ENCODE results near the gene MED12L.

Gene MED12L

DNA sequence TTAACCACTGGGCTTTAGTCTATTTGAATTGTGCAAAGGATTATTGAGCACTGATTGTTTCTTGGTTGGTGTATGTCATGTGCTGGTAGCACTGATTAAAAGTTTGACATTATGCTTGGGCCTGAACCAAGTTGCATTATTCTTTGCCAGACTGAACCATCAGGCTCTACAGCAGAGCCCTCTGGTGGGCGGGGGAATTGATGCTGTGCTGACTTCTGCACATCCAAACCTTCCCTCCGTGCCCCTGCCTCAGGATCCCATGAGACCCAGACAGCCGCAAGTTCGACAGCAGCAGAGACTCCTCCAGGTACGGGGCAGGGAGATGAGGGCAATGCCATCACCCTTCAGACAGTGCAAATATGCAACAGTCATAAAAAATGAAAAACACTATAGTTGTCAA, 327.5 kb downstream of the MED12L start:
- no peak overlapping the region for H3K4me3 ChIP-seq (ENCODE audit: low read depth in 1 of 2, low read length in 2 of 2)
- H3K27me3 ChIP-seq (ENCODE audit: low read depth, low read length) = no peaks in the 10 kb centered on the region
- no peaks in the 10 kb centered on the region for H3K36me3 ChIP-seq (ENCODE audit: control insufficient read depth in 1 of 2, insufficient read depth in 2 of 2, low read length in 2 of 2)
- H3K9me3 ChIP-seq (ENCODE audit: control insufficient read depth in 1 of 2, low read length in 2 of 2) = no peaks in the 10 kb centered on the region
- peaks cover 0 to 7% of the 10 kb centered on the region in 2 donors for H3K4me1 ChIP-seq (ENCODE audit: control insufficient read depth in 1 of 2, insufficient read depth in 2 of 2, low read length in 2 of 2)
- H3K27ac ChIP-seq (ENCODE audit: low read length) = no peak overlapping the region

DNA sequence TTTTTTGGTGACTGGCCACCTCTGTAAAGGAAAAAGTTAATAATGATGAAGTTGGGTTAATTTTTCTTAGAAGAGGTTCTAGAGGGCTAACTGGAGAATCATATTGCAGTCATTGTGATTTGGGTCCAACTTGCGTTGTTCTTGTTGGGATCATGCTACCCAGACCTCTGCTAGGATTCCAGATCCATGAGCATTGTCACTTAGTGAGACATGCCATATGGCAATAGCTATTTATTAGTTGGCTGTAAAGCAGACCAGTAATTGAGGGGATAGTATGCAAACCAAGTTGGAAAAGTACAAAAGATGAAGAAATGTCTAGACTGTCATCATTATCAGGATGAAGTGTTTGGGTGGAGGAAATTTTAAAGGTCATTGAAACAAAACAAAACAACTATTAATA, 329.8 kb downstream of the MED12L start:
- Histone ChIP-seq H3K27me3 (ENCODE audit: low read depth, low read length) (no peaks in the 10 kb centered on the region), H3K4me1 (ENCODE audit: control insufficient read depth in 1 of 2, insufficient read depth in 2 of 2, low read length in 2 of 2) (peaks cover 0 to 7% of the 10 kb centered on the region in 2 donors), H3K27ac (ENCODE audit: low read length) (no peak overlapping the region), H3K4me3 (ENCODE audit: low read depth in 1 of 2, low read length in 2 of 2) (no peak overlapping the region), H3K36me3 (ENCODE audit: control insufficient read depth in 1 of 2, insufficient read depth in 2 of 2, low read length in 2 of 2) (no peaks in the 10 kb centered on the region), H3K9me3 (ENCODE audit: control insufficient read depth in 1 of 2, low read length in 2 of 2) (no peaks in the 10 kb centered on the region)

DNA sequence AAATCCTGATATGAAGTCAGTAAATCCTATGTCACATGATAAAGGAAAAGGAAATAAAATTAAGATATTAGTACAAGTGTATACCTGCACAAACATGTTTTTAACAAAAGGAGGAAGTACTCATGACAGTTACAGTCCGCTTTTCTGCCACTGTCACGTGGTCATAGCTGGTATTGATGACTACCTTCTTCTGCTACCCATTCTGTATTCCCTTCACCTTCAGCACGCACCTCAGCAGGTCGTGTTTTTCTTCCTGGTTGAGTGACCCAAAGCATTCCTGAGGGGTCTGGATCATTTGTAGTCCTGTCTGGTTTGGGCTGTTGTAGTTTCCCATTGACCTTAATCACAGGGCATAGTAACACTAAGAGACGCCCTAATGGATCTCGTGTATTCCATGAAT, 334.3 kb downstream of the MED12L start:
- H3K27ac ChIP-seq (ENCODE audit: low read length) = no peak overlapping the region
- H3K4me3 ChIP-seq (ENCODE audit: low read depth in 1 of 2, low read length in 2 of 2) = no peak overlapping the region
- no peaks in the 10 kb centered on the region for H3K4me1 ChIP-seq (ENCODE audit: control insufficient read depth in 1 of 2, insufficient read depth in 2 of 2, low read length in 2 of 2)
- no peaks in the 10 kb centered on the region for H3K9me3 ChIP-seq (ENCODE audit: control insufficient read depth in 1 of 2, low read length in 2 of 2)
- H3K36me3 ChIP-seq (ENCODE audit: control insufficient read depth in 1 of 2, insufficient read depth in 2 of 2, low read length in 2 of 2) = no peaks in the 10 kb centered on the region
- no peaks in the 10 kb centered on the region for H3K27me3 ChIP-seq (ENCODE audit: low read depth, low read length)

DNA sequence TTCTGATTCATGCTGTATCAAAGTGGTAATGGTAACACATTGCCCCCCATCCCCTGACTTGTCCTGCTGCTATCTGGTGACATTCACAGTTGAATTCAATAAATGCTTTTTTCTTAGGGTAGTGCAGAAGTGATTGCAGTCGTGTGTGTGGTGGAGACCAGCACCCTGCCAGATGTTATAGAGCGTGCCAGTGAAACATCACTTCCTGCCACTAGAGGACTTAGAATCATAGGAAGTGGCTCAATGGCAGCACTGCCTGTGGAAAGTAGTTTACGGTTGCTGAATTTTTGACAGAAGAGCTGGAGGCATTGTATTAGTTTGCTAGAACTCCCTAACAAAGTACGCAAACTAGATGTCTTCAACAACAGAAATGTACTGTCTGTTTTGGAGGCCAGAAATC, 336.5 kb downstream of the MED12L start:
- Histone ChIP-seq H3K27me3 (ENCODE audit: low read depth, low read length) (no peaks in the 10 kb centered on the region), H3K36me3 (ENCODE audit: control insufficient read depth in 1 of 2, insufficient read depth in 2 of 2, low read length in 2 of 2) (no peaks in the 10 kb centered on the region), H3K4me3 (ENCODE audit: low read depth in 1 of 2, low read length in 2 of 2) (no peak overlapping the region), H3K4me1 (ENCODE audit: control insufficient read depth in 1 of 2, insufficient read depth in 2 of 2, low read length in 2 of 2) (no peaks in the 10 kb centered on the region), H3K9me3 (ENCODE audit: control insufficient read depth in 1 of 2, low read length in 2 of 2) (no peaks in the 10 kb centered on the region), H3K27ac (ENCODE audit: low read length) (no peak overlapping the region)

DNA sequence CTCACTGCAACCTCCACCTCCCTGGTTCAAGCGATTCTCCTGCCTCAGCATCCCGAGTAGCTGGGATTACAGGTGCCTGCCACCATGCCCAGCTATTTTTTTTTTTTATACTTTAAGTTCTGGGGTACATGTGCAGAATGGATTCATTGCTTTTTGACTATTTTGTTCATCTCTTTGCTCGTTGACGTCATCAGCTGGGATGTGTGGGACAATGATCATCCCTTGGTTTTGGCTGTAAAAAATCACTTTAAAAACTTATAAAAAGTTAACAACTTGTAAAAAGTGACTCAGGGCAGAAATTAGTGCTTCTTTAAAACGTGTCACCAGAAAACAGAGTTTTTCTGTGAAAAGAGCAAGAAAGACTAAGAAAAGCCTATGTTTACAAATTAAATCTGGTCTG, 337.6 kb downstream of the MED12L start:
- H3K27ac ChIP-seq (ENCODE audit: low read length) = no peak overlapping the region
- H3K27me3 ChIP-seq (ENCODE audit: low read depth, low read length) = no peaks in the 10 kb centered on the region
- no peaks in the 10 kb centered on the region for H3K36me3 ChIP-seq (ENCODE audit: control insufficient read depth in 1 of 2, insufficient read depth in 2 of 2, low read length in 2 of 2)
- H3K4me1 ChIP-seq (ENCODE audit: control insufficient read depth in 1 of 2, insufficient read depth in 2 of 2, low read length in 2 of 2) = no peaks in the 10 kb centered on the region
- no peaks in the 10 kb centered on the region for H3K9me3 ChIP-seq (ENCODE audit: control insufficient read depth in 1 of 2, low read length in 2 of 2)
- H3K4me3 ChIP-seq (ENCODE audit: low read depth in 1 of 2, low read length in 2 of 2) = no peak overlapping the region

DNA sequence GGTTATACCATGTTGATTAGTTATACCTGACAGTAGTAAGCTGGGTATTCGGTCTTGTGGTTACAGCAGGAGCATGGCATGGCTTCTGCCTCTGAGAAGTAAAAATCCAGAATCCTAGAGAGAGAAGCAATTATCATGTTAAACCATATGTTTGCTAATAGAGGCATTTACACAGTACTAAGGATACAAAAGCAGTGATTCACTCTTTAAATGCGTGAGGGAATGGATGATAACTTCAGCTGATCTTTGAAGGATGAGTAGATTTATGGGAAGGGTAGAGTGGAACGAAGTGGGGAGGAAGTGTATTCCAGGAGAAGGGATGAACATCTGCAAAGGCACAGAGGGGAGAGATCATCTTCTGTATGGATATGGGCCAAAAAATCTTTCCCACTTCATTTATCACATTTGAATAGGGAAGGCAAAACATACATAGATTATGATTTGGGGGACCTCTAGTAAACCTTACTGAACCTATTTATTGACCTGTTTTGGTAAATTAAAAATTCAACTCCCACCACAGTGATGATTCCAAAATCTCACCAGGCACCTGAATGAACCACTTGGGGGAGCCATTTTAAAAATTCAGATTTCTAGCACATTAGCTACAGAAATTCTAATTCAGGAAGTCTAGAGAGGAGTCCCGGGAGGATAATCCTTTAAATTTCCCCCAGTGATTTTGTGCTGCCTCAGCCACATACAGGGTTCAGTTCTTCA, 340.3 kb downstream of the MED12L start:
- Histone ChIP-seq H3K9me3 (ENCODE audit: control insufficient read depth in 1 of 2, low read length in 2 of 2) (no peaks in the 10 kb centered on the region), H3K27ac (ENCODE audit: low read length) (no peak overlapping the region), H3K4me1 (ENCODE audit: control insufficient read depth in 1 of 2, insufficient read depth in 2 of 2, low read length in 2 of 2) (no peaks in the 10 kb centered on the region), H3K27me3 (ENCODE audit: low read depth, low read length) (no peaks in the 10 kb centered on the region), H3K36me3 (ENCODE audit: control insufficient read depth in 1 of 2, insufficient read depth in 2 of 2, low read length in 2 of 2) (no peaks in the 10 kb centered on the region), H3K4me3 (ENCODE audit: low read depth in 1 of 2, low read length in 2 of 2) (no peak overlapping the region)

DNA sequence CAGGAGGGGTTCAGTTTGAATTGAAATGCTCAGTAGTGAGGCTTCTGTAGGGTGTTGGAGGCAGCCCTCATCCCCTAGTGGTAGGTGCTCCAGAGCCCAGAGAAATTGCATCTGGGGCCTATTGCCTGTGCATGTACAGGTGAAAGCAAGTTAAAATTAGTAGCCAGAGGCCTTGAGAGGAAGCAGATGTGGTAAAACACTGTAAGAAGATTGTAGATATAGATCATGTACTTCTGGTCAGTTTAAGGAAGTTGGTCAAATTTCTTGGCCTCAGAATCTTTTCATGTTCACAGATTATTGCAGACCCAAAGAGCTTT, 340.8 kb downstream of the MED12L start:
- Histone ChIP-seq H3K36me3 (ENCODE audit: control insufficient read depth in 1 of 2, insufficient read depth in 2 of 2, low read length in 2 of 2) (no peaks in the 10 kb centered on the region), H3K4me1 (ENCODE audit: control insufficient read depth in 1 of 2, insufficient read depth in 2 of 2, low read length in 2 of 2) (no peaks in the 10 kb centered on the region), H3K27me3 (ENCODE audit: low read depth, low read length) (no peaks in the 10 kb centered on the region), H3K4me3 (ENCODE audit: low read depth in 1 of 2, low read length in 2 of 2) (no peak overlapping the region), H3K9me3 (ENCODE audit: control insufficient read depth in 1 of 2, low read length in 2 of 2) (no peaks in the 10 kb centered on the region), H3K27ac (ENCODE audit: low read length) (no peak overlapping the region)

DNA sequence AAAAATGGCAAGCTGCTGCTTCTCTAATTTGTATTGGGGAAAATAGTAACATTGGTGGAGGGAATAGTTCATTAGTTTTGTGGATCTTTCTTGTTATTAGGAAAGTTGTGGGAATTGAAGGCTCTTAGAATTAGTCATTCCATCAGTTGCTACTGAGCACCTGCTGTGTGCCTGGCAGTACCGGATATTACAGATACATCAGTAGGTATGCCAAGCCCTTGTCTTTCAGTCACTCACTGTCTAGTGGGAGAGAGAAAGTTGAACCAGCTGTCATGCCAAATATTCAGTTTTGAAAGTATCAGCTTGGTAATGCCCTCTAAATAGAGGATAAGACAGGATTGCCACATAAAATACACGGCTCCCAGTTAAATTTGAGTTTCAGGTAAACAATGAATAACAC, 342.9 kb downstream of the MED12L start:
- Histone ChIP-seq H3K4me1 (ENCODE audit: control insufficient read depth in 1 of 2, insufficient read depth in 2 of 2, low read length in 2 of 2) (no peaks in the 10 kb centered on the region), H3K4me3 (ENCODE audit: low read depth in 1 of 2, low read length in 2 of 2) (no peak overlapping the region), H3K9me3 (ENCODE audit: control insufficient read depth in 1 of 2, low read length in 2 of 2) (no peaks in the 10 kb centered on the region), H3K27me3 (ENCODE audit: low read depth, low read length) (no peaks in the 10 kb centered on the region), H3K36me3 (ENCODE audit: control insufficient read depth in 1 of 2, insufficient read depth in 2 of 2, low read length in 2 of 2) (no peaks in the 10 kb centered on the region), H3K27ac (ENCODE audit: low read length) (no peak overlapping the region)

DNA sequence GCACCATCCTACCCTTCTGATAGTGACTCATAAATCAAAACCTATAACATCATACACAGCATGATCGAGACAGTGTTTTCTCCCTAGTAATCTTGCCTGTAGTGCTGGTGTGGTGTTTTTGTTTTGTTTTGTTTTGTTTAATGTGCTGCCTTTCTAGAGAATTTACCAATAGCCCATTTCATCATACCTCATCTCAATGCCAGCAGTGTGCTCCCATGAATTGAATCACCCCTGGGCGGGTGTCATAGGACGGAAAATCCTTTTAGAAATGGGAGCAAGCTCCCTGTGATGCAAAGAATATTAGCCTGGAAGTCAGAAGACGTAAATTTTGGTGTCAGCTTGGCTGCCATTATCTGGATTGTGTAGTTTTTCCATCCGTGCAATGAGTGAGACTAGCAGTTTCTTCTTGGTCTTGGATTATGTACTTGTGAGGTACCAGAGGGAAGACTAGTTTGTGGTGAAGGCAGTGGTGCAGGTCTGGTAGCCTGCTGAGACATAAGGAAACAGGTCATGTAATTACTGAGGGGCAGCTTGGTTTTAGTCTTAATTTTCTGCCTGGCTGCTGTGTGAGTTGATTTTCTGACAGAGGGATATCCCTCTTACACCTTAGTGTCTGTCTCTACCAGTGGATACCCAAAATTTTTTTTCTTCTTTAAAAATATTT, 345.5 kb downstream of the MED12L start:
- no peaks in the 10 kb centered on the region for H3K9me3 ChIP-seq (ENCODE audit: control insufficient read depth in 1 of 2, low read length in 2 of 2)
- H3K36me3 ChIP-seq (ENCODE audit: control insufficient read depth in 1 of 2, insufficient read depth in 2 of 2, low read length in 2 of 2) = no peaks in the 10 kb centered on the region
- H3K4me1 ChIP-seq (ENCODE audit: control insufficient read depth in 1 of 2, insufficient read depth in 2 of 2, low read length in 2 of 2) = no peaks in the 10 kb centered on the region
- no peaks in the 10 kb centered on the region for H3K27me3 ChIP-seq (ENCODE audit: low read depth, low read length)
- H3K27ac ChIP-seq (ENCODE audit: low read length) = no peak overlapping the region
- no peak overlapping the region for H3K4me3 ChIP-seq (ENCODE audit: low read depth in 1 of 2, low read length in 2 of 2)

DNA sequence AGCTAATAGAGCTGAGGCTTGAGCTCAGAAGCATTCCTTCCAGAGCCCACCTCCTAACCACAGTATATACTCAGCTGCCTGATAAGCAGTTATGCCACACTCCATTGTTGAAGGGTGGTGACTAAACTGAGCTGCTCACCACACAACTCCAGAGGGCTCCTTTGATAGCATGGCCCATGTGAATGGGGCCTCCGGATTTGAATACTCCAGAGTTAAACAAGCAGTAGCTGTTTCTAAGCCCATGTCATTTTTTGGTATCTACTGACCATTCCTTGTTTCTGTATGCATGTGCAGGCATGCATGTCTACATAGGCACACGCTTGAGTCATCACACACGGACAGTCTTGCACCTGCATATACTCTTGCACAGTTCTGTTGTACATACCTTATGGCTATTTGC, 346.5 kb downstream of the MED12L start:
- no peaks in the 10 kb centered on the region for H3K27me3 ChIP-seq (ENCODE audit: low read depth, low read length)
- no peaks in the 10 kb centered on the region for H3K36me3 ChIP-seq (ENCODE audit: control insufficient read depth in 1 of 2, insufficient read depth in 2 of 2, low read length in 2 of 2)
- no peaks in the 10 kb centered on the region for H3K4me1 ChIP-seq (ENCODE audit: control insufficient read depth in 1 of 2, insufficient read depth in 2 of 2, low read length in 2 of 2)
- no peak overlapping the region for H3K27ac ChIP-seq (ENCODE audit: low read length)
- no peaks in the 10 kb centered on the region for H3K9me3 ChIP-seq (ENCODE audit: control insufficient read depth in 1 of 2, low read length in 2 of 2)
- H3K4me3 ChIP-seq (ENCODE audit: low read depth in 1 of 2, low read length in 2 of 2) = no peak overlapping the region

DNA sequence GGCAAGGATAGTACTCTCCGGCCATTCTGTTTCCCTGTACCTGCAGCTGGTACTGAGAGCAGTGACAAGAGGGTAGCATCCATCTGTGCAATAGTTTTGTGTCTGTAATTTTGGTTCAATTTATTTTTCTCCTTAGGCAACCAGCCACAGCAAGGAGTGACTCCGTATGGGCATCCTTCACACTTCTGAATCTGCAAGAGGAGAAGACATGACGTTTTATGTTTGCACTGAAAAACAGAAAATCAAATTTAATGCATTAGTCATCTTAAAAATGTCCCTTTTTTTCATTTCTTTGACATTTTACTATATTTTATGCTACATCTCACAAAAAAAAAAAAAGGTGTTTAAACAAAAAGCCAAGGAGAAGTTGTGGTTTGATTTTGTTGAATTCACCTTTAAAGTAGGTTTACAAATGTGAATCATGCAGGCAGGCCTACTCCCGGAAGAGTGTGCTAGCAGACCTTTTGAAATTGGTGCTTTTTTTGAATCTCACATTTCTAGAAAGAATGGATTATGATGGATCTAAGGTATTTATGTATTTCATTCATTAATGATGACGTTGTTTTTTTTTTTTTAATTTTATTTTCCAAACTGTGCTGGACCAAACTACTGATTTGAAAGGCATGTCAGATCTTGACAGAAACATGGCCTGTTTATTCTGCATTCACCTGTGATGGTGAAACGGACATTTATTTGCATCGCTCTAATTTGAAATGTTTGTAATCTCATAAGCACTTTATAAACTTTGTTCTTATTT, 347.3 kb downstream of the MED12L start:
- Histone ChIP-seq H3K27me3 (ENCODE audit: low read depth, low read length) (no peaks in the 10 kb centered on the region), H3K4me1 (ENCODE audit: control insufficient read depth in 1 of 2, insufficient read depth in 2 of 2, low read length in 2 of 2) (no peaks in the 10 kb centered on the region), H3K27ac (ENCODE audit: low read length) (no peak overlapping the region), H3K4me3 (ENCODE audit: low read depth in 1 of 2, low read length in 2 of 2) (no peak overlapping the region), H3K9me3 (ENCODE audit: control insufficient read depth in 1 of 2, low read length in 2 of 2) (no peaks in the 10 kb centered on the region), H3K36me3 (ENCODE audit: control insufficient read depth in 1 of 2, insufficient read depth in 2 of 2, low read length in 2 of 2) (no peaks in the 10 kb centered on the region)

Measured in muscle layer of duodenum (tissue), 2 donors.